HG03045 (cell line): ENCODE results near the gene APCDD1.
"Not testable (repeated sequence)": the region's sequence is repeated elsewhere in the genome, so short reads cannot be mapped to it uniquely, and the experiment has no call there.

Experiments used
- ATAC-seq: cut with Tn5 transposase; IDR thresholded peaks from one replicate; pipeline ENCODE4 v1.9.1; 2021; ENCODE audit warnings: mild to moderate bottlenecking, moderate library complexity; ENCODE audit not compliant: unreplicated experiment

The APCDD1 gene

DNA sequence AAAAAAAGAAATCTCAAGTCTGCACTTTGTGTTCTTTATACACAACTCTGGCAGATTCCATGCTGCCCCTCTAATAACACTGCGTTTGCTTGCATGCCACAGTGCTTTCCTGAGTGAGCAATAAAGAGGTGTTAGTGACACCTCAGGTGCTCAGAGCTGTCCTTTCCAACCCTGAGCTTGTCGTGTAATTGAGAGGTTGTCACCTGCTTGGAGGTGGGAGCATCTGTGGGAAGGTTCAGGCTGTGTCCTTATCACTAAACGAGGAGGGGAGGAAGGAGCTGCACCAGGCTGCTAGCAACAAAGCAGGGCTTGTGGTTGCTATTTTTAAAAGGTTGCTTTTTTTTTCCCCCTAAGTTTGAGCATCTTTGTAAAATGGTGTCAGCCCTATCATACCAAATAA lies 31.9 kb downstream of the APCDD1 start:
- ATAC-seq: no peak

- ATAC-seq: no peak
Observed at GRCh38 chr18:10487154-10487553, 32.7 kb downstream of the APCDD1 start.

- ATAC-seq: no peak
Observed at GRCh38 chr18:10488017-10488416, 33.6 kb downstream of the APCDD1 start.

- peak; percentile 93 for ATAC-seq
Observed at GRCh38 chr18:10490401-10491165, 36.1 kb downstream of the APCDD1 start.

- ATAC-seq: no peak
Observed at GRCh38 chr18:10495936-10496335, 41.5 kb downstream of the APCDD1 start.

GRCh38 chr18:10497206-10497749 lies 42.8 kb downstream of the APCDD1 start:
- no peak for ATAC-seq

DNA sequence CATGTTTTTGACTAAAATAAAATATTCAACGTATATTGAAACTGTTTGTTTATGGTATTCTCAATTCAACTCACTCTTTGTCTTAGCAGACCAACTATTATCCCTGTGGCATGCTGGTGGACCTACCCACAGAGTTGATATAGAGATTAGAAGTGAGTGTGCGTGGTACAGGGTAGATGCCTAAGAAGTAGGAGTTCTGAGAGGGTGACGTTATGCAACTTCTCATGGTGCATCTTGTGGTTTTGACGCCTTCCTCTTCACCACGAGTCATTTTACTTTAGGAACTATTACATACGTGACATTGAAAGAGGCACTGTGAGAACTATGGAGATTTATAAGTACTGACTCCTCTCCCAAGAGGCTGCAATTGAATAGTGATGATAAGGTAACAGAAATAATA lies 44.8 kb downstream of the APCDD1 start:
- no peak for ATAC-seq

- ATAC-seq: no peak
Observed at GRCh38 chr18:10500038-10500437, 45.6 kb downstream of the APCDD1 start.

- ATAC-seq: no peak
Observed at GRCh38 chr18:10504723-10505122, 50.3 kb downstream of the APCDD1 start.

- ATAC-seq: not testable (repeated sequence)
Observed at GRCh38 chr18:10505892-10506291, 51.5 kb downstream of the APCDD1 start.

GRCh38 chr18:10508591-10508990 lies 54.2 kb downstream of the APCDD1 start:
- no peak for ATAC-seq

DNA sequence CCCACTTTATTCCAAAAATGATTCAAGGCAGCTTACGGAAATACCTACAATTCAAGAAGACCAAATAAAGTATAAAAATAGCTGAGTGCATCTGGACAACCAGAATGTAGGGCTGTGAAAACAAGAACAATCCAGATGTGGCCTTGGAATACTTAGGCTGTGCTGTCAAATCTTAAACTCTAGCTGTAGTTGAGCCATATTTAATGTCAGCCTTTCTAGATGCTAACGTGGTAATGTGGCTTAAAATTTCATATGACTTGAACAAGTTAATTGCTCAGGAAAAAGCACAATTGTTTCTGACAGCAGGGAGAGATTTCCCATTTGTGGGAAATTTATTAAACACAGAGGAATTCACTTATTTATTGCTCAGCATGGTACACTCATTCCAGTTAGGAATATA lies 56.8 kb downstream of the APCDD1 start:
- ATAC-seq: no peak

DNA sequence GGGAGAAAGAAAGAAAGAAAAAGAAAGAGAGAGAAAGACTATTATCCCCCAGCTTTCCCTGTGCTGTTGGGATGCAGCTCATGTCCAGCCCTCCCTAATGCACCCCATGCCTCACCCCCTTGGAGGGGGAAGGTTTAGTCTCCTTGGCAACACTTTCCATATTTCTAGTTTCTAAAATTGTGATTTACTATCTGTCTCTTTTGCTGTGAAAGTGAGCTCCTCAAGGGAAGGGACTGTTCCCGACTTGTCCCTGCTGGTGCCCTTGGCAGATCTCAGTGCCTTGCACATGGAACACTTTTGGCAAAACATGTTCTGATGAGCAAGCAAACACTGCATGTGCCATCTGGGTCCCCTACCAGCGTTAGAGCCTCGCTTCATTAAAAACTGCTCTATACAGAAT lies 59.6 kb downstream of the APCDD1 start:
- ATAC-seq: no peak

DNA sequence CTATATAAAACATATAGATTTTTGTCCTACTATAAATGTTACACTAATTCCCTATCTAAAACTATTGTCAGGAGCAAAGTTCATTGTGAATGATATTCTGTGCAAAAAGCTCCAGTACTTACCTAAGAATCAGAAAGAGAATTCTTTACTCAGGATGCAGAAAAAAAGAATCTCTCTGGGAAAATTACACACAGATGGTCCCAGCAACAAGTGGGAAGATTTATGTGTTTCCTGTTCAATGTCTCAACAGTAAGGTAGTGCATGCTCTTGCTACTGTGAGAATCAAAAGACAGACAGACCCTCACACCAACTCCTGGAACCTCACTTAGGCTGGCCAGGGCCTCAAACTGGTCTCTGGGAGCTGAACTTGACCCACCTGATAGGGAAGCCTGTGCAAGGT lies 60.2 kb downstream of the APCDD1 start:
- no peak for ATAC-seq

- no peak for ATAC-seq
Observed at GRCh38 chr18:10515456-10515855, 61.0 kb downstream of the APCDD1 start.

GRCh38 chr18:10516078-10516477 lies 61.6 kb downstream of the APCDD1 start:
- no peak for ATAC-seq

DNA sequence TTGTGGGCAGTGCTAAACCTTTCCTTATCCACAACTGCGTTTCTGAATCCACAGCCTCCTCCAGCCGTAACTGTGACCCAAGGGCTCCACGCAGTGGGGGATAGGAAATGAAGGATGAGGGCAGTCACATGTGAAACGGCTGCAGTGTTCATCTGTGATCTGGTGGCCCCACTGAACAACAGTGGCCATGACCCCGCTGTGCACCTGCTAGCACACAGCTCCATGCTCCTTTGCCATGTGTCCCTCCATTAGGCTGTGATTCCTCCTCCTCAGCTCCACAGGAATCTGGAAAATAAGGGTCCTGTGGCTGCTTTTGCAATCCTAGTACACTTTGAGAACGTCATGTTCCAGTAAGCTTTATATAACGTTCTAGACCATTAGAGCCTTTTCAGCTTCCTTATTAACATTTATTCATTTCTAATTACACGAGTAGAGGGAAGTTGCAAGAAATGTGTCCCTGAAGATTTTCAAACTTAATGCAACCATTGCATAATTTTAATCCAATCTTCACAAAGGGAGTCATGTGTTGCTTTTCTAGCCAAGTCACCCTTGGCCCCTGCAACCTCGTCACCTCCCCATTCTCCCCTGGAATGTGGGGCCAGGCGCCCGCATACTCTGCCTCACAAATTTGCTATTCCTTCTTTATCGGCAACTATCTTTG lies 64.3 kb downstream of the APCDD1 start:
- no peak for ATAC-seq

- ATAC-seq: no peak
Observed at GRCh38 chr18:10519366-10519765, 64.9 kb downstream of the APCDD1 start.

GRCh38 chr18:10519999-10520935 lies 65.8 kb downstream of the APCDD1 start:
- ATAC-seq: no peak

- no peak for ATAC-seq
Observed at GRCh38 chr18:10521566-10521965, 67.1 kb downstream of the APCDD1 start.

GRCh38 chr18:10522574-10522973 lies 68.1 kb downstream of the APCDD1 start:
- ATAC-seq: no peak
